ENCODE results near the gene MTFP1.

The MTFP1 gene

DNA sequence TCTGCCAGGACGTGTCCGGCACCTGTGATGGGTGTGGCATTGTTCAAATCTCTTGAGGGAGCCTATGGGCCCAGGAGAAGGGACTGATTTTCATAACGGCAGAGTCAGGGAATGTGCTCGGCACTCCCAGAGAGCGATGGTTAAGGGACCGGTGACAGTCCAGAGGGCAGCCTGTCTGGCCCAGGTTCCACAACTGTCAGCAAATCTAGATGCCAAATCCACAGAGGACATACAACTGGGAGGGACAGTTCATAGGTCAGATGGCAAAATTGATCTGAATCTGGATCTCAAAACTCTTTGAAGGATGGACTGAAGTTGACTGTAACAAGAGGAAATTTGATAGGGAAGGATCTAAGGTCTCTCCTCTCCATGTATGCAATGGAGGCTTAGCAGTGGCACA, 21.3 kb upstream of the MTFP1 start:
- no peak overlapping the region for H3K27ac ChIP-seq
- TF ChIP-seq, protein P1, sequence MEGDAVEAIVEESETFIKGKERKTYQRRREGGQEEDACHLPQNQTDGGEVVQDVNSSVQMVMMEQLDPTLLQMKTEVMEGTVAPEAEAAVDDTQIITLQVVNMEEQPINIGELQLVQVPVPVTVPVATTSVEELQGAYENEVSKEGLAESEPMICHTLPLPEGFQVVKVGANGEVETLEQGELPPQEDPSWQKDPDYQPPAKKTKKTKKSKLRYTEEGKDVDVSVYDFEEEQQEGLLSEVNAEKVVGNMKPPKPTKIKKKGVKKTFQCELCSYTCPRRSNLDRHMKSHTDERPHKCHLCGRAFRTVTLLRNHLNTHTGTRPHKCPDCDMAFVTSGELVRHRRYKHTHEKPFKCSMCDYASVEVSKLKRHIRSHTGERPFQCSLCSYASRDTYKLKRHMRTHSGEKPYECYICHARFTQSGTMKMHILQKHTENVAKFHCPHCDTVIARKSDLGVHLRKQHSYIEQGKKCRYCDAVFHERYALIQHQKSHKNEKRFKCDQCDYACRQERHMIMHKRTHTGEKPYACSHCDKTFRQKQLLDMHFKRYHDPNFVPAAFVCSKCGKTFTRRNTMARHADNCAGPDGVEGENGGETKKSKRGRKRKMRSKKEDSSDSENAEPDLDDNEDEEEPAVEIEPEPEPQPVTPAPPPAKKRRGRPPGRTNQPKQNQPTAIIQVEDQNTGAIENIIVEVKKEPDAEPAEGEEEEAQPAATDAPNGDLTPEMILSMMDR (IDR thresholded peaks at IDR 0.05) = no peak
- TF ChIP-seq ZFX (IDR thresholded peaks at IDR 0.05; ENCODE audit: borderline replicate concordance) = no peak

DNA sequence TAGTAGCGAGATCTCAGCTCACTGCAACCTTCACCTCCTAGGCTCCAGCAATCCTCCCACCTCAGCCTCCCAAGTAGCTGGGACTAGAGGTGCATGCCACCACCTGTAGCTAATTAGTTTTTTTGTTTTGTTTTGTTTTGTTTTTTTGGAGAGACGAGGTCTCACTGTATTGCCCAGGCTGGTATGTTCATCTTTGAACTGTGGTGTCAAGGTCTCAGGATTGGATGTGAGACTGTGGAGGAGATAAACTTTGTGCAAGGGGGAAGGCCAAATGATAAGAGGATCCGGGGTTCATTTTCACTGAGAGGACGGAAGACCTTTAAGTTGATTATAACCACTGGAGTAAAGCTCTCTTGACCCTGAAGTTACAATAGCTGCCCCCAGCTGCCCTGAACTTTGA, 19.8 kb upstream of the MTFP1 start:
- TF ChIP-seq, protein P1 (IDR thresholded peaks at IDR 0.05) = no peak
- no peak for TF ChIP-seq ZFX (IDR thresholded peaks at IDR 0.05; ENCODE audit: borderline replicate concordance)
- no peak overlapping the region for H3K27ac ChIP-seq

DNA sequence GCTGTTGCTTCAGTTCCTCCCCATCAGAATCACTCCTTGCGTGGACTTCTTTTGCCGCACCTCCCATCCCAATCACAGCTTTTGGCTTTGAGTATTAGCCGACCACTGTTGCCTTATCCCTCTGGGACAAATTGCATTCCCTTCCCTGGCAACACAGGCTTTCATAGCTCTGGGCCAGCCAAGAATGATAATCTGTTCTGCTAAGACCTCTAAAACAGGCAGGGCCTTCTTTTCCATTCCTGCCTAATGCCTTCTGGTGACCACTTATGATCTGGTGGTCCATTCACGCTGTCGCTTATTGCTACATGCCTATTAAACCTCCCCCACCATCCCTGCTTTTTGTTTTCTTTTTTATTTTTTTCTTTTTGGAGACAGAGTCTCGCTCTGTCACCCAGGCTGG, 19.2 kb upstream of the MTFP1 start:
- no peak overlapping the region for H3K27ac ChIP-seq
- TF ChIP-seq ZFX (IDR thresholded peaks at IDR 0.05; ENCODE audit: borderline replicate concordance) = no peak
- TF ChIP-seq, protein P1 (IDR thresholded peaks at IDR 0.05) = no peak

DNA sequence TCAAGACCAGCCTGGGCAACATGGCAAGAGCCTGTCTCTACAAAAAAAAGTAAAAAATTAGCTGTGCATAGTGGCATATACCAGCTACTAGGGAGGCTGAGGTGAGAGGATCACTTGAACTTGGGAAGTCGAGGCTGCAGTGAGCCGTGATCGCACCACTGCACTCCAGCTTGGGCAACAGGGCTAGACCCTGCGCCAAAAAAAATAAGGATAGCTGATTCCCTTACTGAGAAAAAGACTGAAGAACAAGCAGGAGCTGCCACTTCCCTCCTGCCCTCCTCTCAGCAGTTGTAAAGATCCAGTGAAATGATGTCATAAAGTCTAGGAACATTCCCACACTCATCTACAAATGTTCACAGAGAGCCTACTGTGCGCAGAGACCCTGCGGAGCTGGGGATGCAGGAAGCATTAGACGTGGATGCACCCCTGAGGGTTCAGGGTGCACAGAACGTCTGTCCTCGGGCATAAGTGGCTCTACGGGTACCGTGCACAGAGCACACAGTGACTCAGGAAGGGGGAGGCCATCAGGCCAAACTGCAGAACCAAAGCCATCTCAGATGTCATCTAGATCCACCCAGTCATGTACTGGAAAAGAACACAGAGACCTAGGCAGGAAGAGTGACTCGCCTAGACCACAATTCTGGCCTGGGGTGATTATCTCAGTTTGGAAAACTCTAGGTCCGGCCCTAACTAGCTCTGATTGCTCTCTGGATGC, 17.0 kb upstream of the MTFP1 start:
- no peak overlapping the region for H3K27ac ChIP-seq
- no peak for TF ChIP-seq ZFX (IDR thresholded peaks at IDR 0.05; ENCODE audit: borderline replicate concordance)
- TF ChIP-seq, protein P1 (IDR thresholded peaks at IDR 0.05) = no peak

DNA sequence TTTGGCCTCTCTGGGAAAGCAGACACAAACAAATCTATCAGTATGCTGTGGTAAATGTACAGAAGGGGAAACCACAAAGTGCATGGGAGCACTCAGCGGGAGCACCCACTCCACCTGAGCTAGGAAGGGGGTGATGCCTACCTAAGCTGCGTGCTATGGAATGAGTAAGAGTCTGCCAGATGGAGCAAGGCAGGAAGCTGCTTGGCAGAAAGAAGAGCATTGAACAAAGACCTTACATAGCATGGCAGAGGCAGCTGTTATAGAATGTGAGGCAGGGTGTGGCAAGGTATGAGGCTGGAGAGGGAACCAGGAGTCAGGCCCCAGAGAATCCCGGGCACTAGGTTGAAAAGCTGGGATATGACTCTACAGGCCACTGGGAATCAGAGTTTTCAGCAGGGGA, 13.8 kb upstream of the MTFP1 start:
- TF ChIP-seq ZFX (IDR thresholded peaks at IDR 0.05; ENCODE audit: borderline replicate concordance) = no peak
- TF ChIP-seq, protein P1 (IDR thresholded peaks at IDR 0.05) = no peak
- no peak overlapping the region for H3K27ac ChIP-seq

DNA sequence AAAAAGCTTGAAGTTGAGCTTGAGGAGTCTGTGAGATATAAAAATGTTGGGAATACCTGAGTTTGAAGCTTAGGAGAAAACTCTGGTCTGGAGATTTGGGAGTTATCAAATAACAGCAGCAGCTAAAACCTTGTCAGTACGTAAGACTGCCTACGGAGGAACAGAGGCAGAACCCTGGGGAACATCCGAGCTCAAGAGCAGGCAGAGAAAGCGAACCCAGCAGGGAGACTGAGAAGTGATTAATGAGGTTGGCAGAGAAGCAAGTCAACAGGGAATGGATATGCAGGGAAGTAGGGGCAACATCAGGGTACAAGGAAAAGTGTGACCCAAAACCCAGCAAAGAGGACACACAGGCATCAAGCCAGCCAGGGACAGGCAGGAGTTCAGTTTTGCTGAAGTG, 12.6 kb upstream of the MTFP1 start:
- TF ChIP-seq, protein P1 (IDR thresholded peaks at IDR 0.05) = no peak
- TF ChIP-seq ZFX (IDR thresholded peaks at IDR 0.05; ENCODE audit: borderline replicate concordance) = no peak
- no peak overlapping the region for H3K27ac ChIP-seq

DNA sequence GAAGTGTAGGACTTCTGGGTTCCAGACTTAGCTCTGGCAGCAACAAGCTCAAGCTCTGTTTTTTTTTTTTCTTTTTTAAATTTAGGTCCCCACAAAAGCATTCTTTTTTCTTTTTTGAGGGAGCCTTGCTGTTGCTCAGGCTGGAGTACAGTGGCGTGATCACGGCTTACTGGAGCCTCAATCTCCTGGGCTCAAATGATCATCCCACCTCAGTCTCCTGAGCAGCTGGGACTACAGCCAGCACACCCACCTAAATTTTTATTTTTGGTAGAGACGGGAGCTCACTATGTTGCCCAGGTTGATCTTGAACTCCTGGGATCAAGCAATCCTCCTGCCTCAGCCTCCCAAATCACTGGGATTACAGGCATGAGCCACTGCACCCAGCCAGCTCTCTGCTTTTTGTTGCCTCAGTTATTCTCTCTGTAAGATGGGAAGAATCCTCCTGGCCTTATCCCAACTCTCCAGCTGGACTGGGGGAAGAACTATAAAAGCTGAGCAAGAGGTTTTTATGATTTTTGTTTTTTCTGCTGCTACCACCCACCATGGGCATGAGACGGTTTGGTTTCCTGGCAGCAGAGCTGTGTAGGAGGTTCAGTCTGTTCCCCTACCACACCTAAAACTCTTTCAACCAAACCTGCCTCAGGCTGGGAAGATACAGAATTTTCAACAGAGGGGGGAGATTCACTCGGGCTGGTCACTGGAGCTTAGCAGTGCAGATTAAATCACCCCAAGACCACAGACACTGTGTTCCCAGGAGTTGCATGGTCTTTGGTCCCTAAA, 11.6 kb upstream of the MTFP1 start:
- no peak for TF ChIP-seq ZFX (IDR thresholded peaks at IDR 0.05; ENCODE audit: borderline replicate concordance)
- TF ChIP-seq, protein P1 (IDR thresholded peaks at IDR 0.05) = no peak
- no peak overlapping the region for H3K27ac ChIP-seq

All from 22Rv1 (cell line).